Panc1 (cell line): ENCODE measurements around the gene CWH43. TPM values are rescaled to one million over a fixed set of nuclear protein-coding genes. Genes with fewer than 3 reads are reported as not detected.

Source experiments
- ATAC-seq: fragments of 200-7000 bp; cut with Tn5 transposase; 2 replicates; pipeline ENCODE4 v1.9.1; 2020; ENCODE audit warnings: mild to moderate bottlenecking, moderate library complexity
- BruUV-seq: library from RNA; stranded (reverse); fragments of 400-500 nt; replicated peaks from 2 replicates; lab custom pipeline; 2021; lab: Mats Ljungman, UMichigan
- CTCF ChIA-PET: fragments of 300-600 bp; sonication (Branson Sonifier 250); formaldehyde crosslinking; loops from one replicate; lab custom pipeline; 2022; ENCODE audit warnings: antibody characterized with exemption; lab: Charles Lee
- POLR2A ChIA-PET: fragments of 300-600 bp; sonication (Branson Sonifier 250); formaldehyde crosslinking; loops from one replicate; lab custom pipeline; 2022; ENCODE audit warnings: antibody characterized with exemption; lab: Charles Lee
- DNase-seq: peaks from one replicate; pipeline ENCODE4 v3.0.0-alpha.2; 2010; ENCODE audit warnings: low read depth, low spot score
- H3K27ac ChIP-seq: 2 replicates; pipeline ENCODE4 v1.5.1; 2011; ENCODE audit warnings: mild to moderate bottlenecking, low read length, inconsistent platforms
- H3K27me3 ChIP-seq: fragments of 200-500 bp; sonication (Bioruptor generic); 2 replicates; pipeline ENCODE4 v1.6.0; 2014; ENCODE audit warnings: low read length, inconsistent platforms; ENCODE audit not compliant: control insufficient read depth, insufficient read depth
- H3K36me3 ChIP-seq: fragments of 200-500 bp; sonication (Bioruptor generic); 2 replicates; pipeline ENCODE4 v1.5.1; 2014; ENCODE audit warnings: inconsistent platforms, mild to moderate bottlenecking, low read length, moderate library complexity; ENCODE audit not compliant: control insufficient read depth, insufficient read depth
- H3K4me1 ChIP-seq: 2 replicates; pipeline ENCODE4 v1.5.1; 2011; ENCODE audit warnings: inconsistent platforms, mild to moderate bottlenecking, low read length, moderate library complexity; ENCODE audit not compliant: control insufficient read depth, insufficient read depth
- H3K4me3 ChIP-seq, 2 experiments: 2 replicates each; pipeline ENCODE4 v1.5.1; 2011 to 2012; ENCODE audit warnings: low read depth in 2 of 2, low read length in 2 of 2, mild to moderate bottlenecking in 2 of 2, inconsistent platforms in 1 of 2, moderate library complexity in 1 of 2
- H3K9me3 ChIP-seq: fragments of 200-500 bp; sonication (Bioruptor generic); 2 replicates; pipeline ENCODE4 v1.5.1; 2014; ENCODE audit warnings: low read depth, mild to moderate bottlenecking, inconsistent platforms, low read length, moderate library complexity; ENCODE audit not compliant: control insufficient read depth, insufficient read depth
- POLR2AphosphoS5 ChIP-seq: IDR thresholded peaks from 2 replicates; pipeline ENCODE4 v1.6.1; 2012; ENCODE audit warnings: mild to moderate bottlenecking, low read depth, low read length, moderate library complexity
- REST ChIP-seq, 2 experiments: IDR thresholded peaks; 2 replicates each; pipeline ENCODE4 v1.6.1; 2011 to 2012; ENCODE audit warnings: low read depth in 2 of 2, control low read depth in 1 of 2, low read length in 1 of 2, mild to moderate bottlenecking in 1 of 2, moderate library complexity in 1 of 2; ENCODE audit not compliant: insufficient read depth in 1 of 2
- SIN3A ChIP-seq: IDR thresholded peaks from 2 replicates; pipeline ENCODE4 v1.6.1; 2012; ENCODE audit warnings: low read depth, mild to moderate bottlenecking, low read length, moderate library complexity, borderline replicate concordance; ENCODE audit not compliant: insufficient read depth
- TCF7L2 ChIP-seq: IDR thresholded peaks from 2 replicates; pipeline ENCODE4 v1.6.1; 2011; ENCODE audit warnings: mild to moderate bottlenecking, low read depth, low read length, inconsistent platforms
- in situ Hi-C: cut with HindIII; loops from 2 replicates; pipeline ENCODE4 v1.10.0; 2016; ENCODE audit warnings: low sequenced_read_pairs, low pct_unique_long_range_greater_than_20kb
- intact Hi-C: fragments of 100-400 bp; cut with micrococcal nuclease; formaldehyde crosslinking; loops from one replicate; pipeline ENCODE4 v1.10.0; 2022; ENCODE audit not compliant: unreplicated experiment
- total RNA-seq: library from RNA; stranded (reverse); gene quantifications from one replicate; pipeline ENCODE4 v1.2.1, GENCODE V29; 2021; ENCODE audit not compliant: unreplicated experiment
- TF ChIP-seq, protein P1 (sequence below): fragments of 450-650 bp; IDR thresholded peaks from 2 replicates; pipeline ENCODE4 v1.5.1; 2017; ENCODE audit warnings: mild to moderate bottlenecking

Gene CWH43
- total RNA-seq, 1 experiment from 2014 or later: not detected

DNA sequence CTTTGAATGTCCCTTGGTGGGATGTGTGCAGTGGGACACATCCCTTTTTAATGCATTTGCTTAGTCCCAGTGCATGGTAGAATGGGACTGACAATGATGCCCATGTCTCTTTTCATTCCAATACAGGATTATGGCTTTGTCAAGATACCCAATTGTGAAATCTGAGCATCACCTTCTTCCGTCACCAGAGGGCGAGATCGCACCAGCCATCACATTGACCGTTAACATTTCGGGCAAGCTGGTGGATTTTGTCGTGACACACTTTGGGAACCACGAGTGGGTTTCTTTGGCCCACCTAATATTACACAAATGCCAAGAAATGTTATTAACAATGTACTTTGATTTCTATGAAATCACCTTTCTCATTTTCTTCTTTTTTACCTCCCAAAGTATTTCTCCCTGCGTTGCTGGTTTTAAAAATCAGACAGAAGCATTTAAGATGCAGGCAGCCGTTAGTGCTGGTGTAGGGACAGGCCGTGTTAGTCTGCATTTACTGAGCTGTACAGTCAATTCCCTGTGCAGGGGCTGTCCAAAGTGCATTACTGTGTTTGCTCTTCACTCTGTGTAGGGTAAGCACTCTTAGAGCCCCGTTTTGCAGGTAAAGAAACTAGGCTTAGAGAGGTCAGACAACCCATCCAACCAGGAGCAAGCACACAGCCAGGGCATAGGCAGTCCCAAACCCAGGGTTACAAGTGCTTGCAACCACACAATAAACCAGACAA, 46.5 kb downstream of the CWH43 start:
- POLR2A ChIA-PET: no interaction called here
- DNase-seq: no peak
- BruUV-seq: no TSS peak
- Histone ChIP-seq H3K9me3 (no peaks in the 10 kb centered on the region), H3K27me3 (peaks cover 2% of the 10 kb centered on the region; the same call in 1 of the 2 replicates), H3K36me3 (no peaks in the 10 kb centered on the region), H3K4me1 (no peaks in the 10 kb centered on the region), H3K27ac (no peak overlapping the region), H3K4me3 (no peak overlapping the region)
- intact Hi-C loops: no loop called here
- CTCF ChIA-PET: no interaction called here
- in situ Hi-C loops: no loop called here
- no peak for ATAC-seq
- no peak for TF ChIP-seq REST (IDR thresholded peaks at IDR 0.05; ENCODE audit: insufficient read depth in 1 of 2, low read depth in 2 of 2, low read length in 1 of 2)
- TF ChIP-seq, protein P1, sequence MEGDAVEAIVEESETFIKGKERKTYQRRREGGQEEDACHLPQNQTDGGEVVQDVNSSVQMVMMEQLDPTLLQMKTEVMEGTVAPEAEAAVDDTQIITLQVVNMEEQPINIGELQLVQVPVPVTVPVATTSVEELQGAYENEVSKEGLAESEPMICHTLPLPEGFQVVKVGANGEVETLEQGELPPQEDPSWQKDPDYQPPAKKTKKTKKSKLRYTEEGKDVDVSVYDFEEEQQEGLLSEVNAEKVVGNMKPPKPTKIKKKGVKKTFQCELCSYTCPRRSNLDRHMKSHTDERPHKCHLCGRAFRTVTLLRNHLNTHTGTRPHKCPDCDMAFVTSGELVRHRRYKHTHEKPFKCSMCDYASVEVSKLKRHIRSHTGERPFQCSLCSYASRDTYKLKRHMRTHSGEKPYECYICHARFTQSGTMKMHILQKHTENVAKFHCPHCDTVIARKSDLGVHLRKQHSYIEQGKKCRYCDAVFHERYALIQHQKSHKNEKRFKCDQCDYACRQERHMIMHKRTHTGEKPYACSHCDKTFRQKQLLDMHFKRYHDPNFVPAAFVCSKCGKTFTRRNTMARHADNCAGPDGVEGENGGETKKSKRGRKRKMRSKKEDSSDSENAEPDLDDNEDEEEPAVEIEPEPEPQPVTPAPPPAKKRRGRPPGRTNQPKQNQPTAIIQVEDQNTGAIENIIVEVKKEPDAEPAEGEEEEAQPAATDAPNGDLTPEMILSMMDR: peak; percentile 79

DNA sequence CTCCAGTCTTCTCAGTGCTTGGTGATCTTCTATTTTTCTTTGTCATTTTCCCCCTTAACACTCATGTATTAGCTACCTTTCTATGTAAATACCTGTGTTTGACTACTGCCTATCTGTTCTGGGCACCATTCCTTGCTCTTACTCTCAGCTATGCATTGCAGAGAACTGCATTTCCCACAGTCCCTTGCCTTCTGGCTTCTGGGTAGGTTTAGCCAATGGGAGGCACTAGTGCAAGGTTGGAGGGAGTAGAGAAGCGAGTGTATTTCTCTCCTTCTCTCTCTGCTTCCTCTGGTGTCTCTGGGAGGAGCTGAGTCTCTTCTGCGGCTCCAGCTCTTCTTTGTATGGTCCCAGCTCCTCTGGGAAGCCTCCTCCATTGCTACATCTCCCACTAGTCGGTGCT, 50.5 kb downstream of the CWH43 start:
- H3K4me1 ChIP-seq: no peaks in the 10 kb centered on the region
- ChIA-PET POLR2A (no interaction called here), CTCF (no interaction called here)
- DNase-seq: no peak
- BruUV-seq: no TSS peak
- ATAC-seq: no peak
- in situ Hi-C loops (no loop called here), intact Hi-C loops (no loop called here)
- no peak overlapping the region for H3K27ac ChIP-seq
- H3K9me3 ChIP-seq: no peaks in the 10 kb centered on the region
- no peak for TF ChIP-seq TCF7L2
- TF ChIP-seq REST (IDR thresholded peaks at IDR 0.05; ENCODE audit: insufficient read depth in 1 of 2, low read depth in 2 of 2, low read length in 1 of 2): no peak
- no peak for TF ChIP-seq SIN3A
- TF ChIP-seq POLR2AphosphoS5: no peak
- TF ChIP-seq, protein P1: no peak
- H3K36me3 ChIP-seq: no peaks in the 10 kb centered on the region
- no peak overlapping the region for H3K4me3 ChIP-seq
- peaks cover 2% of the 10 kb centered on the region; the same call in 1 of the 2 replicates for H3K27me3 ChIP-seq
